Hepatocyte (in vitro differentiated cells): ENCODE results near the gene TMCC3. TPM values are rescaled to one million over a fixed set of nuclear protein-coding genes. Genes with fewer than 3 reads are reported as not detected.

Experiments used
- DNase-seq: peaks from one replicate; pipeline ENCODE4 v3.0.0-alpha.2; 2016; ENCODE audit warnings: low spot score
- H2AFZ ChIP-seq: fragments of 200-600 bp; sonication (generic); 2 replicates; pipeline ENCODE4 v1.6.0; 2016; ENCODE audit warnings: antibody characterized with exemption, mild to moderate bottlenecking
- H3K27ac ChIP-seq: fragments of 200-600 bp; sonication (generic); 2 replicates; pipeline ENCODE4 v1.5.1; 2016; ENCODE audit warnings: mild to moderate bottlenecking
- H3K27me3 ChIP-seq: fragments of 200-600 bp; sonication (generic); 2 replicates; pipeline ENCODE4 v1.6.1; 2016
- H3K36me3 ChIP-seq: fragments of 200-600 bp; sonication (generic); replicated peaks from 2 replicates; pipeline ENCODE4 v1.5.1; 2016; ENCODE audit warnings: low read depth; ENCODE audit not compliant: insufficient read depth
- H3K4me1 ChIP-seq: fragments of 200-600 bp; sonication (generic); 2 replicates; pipeline ENCODE4 v1.5.1; 2016; ENCODE audit warnings: mild to moderate bottlenecking, moderate library complexity; ENCODE audit not compliant: insufficient read depth
- H3K4me2 ChIP-seq: fragments of 200-600 bp; sonication (generic); 2 replicates; pipeline ENCODE4 v1.6.0; 2016
- H3K4me3 ChIP-seq: fragments of 200-600 bp; sonication (generic); 2 replicates; pipeline ENCODE4 v1.5.1; 2016; ENCODE audit warnings: mild to moderate bottlenecking
- H3K79me2 ChIP-seq: fragments of 200-600 bp; sonication (generic); 2 replicates; pipeline ENCODE4 v1.6.0; 2017; ENCODE audit warnings: mild to moderate bottlenecking
- H3K9me2 ChIP-seq: fragments of 200-600 bp; sonication (generic); replicated peaks from 2 replicates; pipeline ENCODE4 v1.6.0; 2017; ENCODE audit warnings: mild to moderate bottlenecking; ENCODE audit not compliant: insufficient read depth
- H3K9me3 ChIP-seq: fragments of 200-600 bp; sonication (generic); 2 replicates; pipeline ENCODE4 v1.5.1; 2016; ENCODE audit warnings: low read depth, mild to moderate bottlenecking
- H4K20me1 ChIP-seq: fragments of 200-600 bp; sonication (generic); 2 replicates; pipeline ENCODE4 v1.6.0; 2016; ENCODE audit warnings: mild to moderate bottlenecking; ENCODE audit not compliant: insufficient read depth, poor library complexity, severe bottlenecking
- EZH2 ChIP-seq: fragments of 200-600 bp; sonication (generic); IDR thresholded peaks from 2 replicates; pipeline ENCODE4 v1.6.1; 2016; ENCODE audit warnings: antibody characterized with exemption, mild to moderate bottlenecking, borderline replicate concordance
- EZH2phosphoT487 ChIP-seq: fragments of 200-600 bp; sonication (generic); IDR thresholded peaks from one replicate; pipeline ENCODE4 v1.6.1; 2018; ENCODE audit warnings: antibody characterized with exemption, mild to moderate bottlenecking, low read depth, moderate library complexity; ENCODE audit not compliant: unreplicated experiment, severe bottlenecking
- WGBS: methylation state at CpG from one replicate; pipeline ENCODE4 v1.1.6; 2016; ENCODE audit warnings: low lambda C conversion rate; ENCODE audit errors: missing lambda C conversion rate; 5-methylcytosine and 5-hydroxymethylcytosine counted together
- polyA plus RNA-seq: library from polyadenylated mRNA; unstranded; fragments of >200 nt; fragmentation: Nextera tagmentation; extraction: Ambion mirVana; gene quantifications from 2 replicates; pipeline ENCODE4 v1.2.1, GENCODE V29; 2016
- total RNA-seq: library from RNA; depleted of rRNA; stranded (reverse); fragments of >200 nt; gene quantifications from 2 replicates; pipeline ENCODE4 v1.2.3, GENCODE V29; 2014
- TF ChIP-seq, protein P1 (sequence below): fragments of 200-600 bp; sonication (generic); IDR thresholded peaks from 2 replicates; pipeline ENCODE4 v1.5.1; 2016; ENCODE audit warnings: antibody characterized with exemption, mild to moderate bottlenecking; ENCODE audit not compliant: poor library complexity

The TMCC3 gene
- total and polyA plus RNA-seq, 2 experiments from 2014 or later, result 4.0 to 7.8 TPM

GRCh38 chr12:94590428-94590827 is 59.9 kb downstream of the TMCC3 start:
- no peak for TF ChIP-seq EZH2phosphoT487
- TF ChIP-seq, protein P1, sequence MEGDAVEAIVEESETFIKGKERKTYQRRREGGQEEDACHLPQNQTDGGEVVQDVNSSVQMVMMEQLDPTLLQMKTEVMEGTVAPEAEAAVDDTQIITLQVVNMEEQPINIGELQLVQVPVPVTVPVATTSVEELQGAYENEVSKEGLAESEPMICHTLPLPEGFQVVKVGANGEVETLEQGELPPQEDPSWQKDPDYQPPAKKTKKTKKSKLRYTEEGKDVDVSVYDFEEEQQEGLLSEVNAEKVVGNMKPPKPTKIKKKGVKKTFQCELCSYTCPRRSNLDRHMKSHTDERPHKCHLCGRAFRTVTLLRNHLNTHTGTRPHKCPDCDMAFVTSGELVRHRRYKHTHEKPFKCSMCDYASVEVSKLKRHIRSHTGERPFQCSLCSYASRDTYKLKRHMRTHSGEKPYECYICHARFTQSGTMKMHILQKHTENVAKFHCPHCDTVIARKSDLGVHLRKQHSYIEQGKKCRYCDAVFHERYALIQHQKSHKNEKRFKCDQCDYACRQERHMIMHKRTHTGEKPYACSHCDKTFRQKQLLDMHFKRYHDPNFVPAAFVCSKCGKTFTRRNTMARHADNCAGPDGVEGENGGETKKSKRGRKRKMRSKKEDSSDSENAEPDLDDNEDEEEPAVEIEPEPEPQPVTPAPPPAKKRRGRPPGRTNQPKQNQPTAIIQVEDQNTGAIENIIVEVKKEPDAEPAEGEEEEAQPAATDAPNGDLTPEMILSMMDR, result no peak
- TF ChIP-seq EZH2, result no peak
- WGBS, result 82% methylated on average over 8 of the region's 8 CpGs
- Histone ChIP-seq H3K79me2 (no peaks in the 10 kb centered on the region), H3K36me3 (no peaks in the 10 kb centered on the region), H3K27me3 (no peaks in the 10 kb centered on the region), H3K9me3 (no peaks in the 10 kb centered on the region), H3K4me3 (no peak overlapping the region), H2AFZ (no peak overlapping the region), H3K9me2 (no peaks in the 10 kb centered on the region), H3K4me2 (no peak overlapping the region), H4K20me1 (no peaks in the 10 kb centered on the region), H3K4me1 (no peaks in the 10 kb centered on the region), H3K27ac (no peak overlapping the region)
- no peak for DNase-seq

GRCh38 chr12:94589591-94590001 is 60.8 kb downstream of the TMCC3 start:
- Histone ChIP-seq H3K4me2 (no peak overlapping the region), H3K79me2 (no peaks in the 10 kb centered on the region), H3K4me3 (no peak overlapping the region), H2AFZ (no peak overlapping the region), H3K36me3 (no peaks in the 10 kb centered on the region), H3K27me3 (no peaks in the 10 kb centered on the region), H3K27ac (no peak overlapping the region), H3K9me3 (no peaks in the 10 kb centered on the region), H3K4me1 (no peaks in the 10 kb centered on the region), H3K9me2 (no peaks in the 10 kb centered on the region), H4K20me1 (no peaks in the 10 kb centered on the region)
- TF ChIP-seq EZH2phosphoT487 (no peak), EZH2 (no peak)
- TF ChIP-seq, protein P1, result no peak
- DNase-seq, result no peak
- 79% methylated on average over 5 of the region's 5 CpGs for WGBS

GRCh38 chr12:94588346-94588745 is 62.0 kb downstream of the TMCC3 start:
- TF ChIP-seq EZH2phosphoT487, result no peak
- TF ChIP-seq, protein P1, result no peak
- no peak for TF ChIP-seq EZH2
- no peak overlapping the region for H2AFZ ChIP-seq
- H3K9me3 ChIP-seq, result no peaks in the 10 kb centered on the region
- no peaks in the 10 kb centered on the region for H4K20me1 ChIP-seq
- no peaks in the 10 kb centered on the region for H3K79me2 ChIP-seq
- no peaks in the 10 kb centered on the region for H3K9me2 ChIP-seq
- H3K4me2 ChIP-seq, result no peak overlapping the region
- H3K36me3 ChIP-seq, result no peaks in the 10 kb centered on the region
- H3K27ac ChIP-seq, result no peak overlapping the region
- H3K27me3 ChIP-seq, result no peaks in the 10 kb centered on the region
- 72% methylated on average over 4 of the region's 4 CpGs for WGBS
- H3K4me1 ChIP-seq, result no peaks in the 10 kb centered on the region
- H3K4me3 ChIP-seq, result no peak overlapping the region
- DNase-seq, result no peak
